HCT116 (cell line): ENCODE results near the gene CSNK1G1.

Source experiments
- ELF1 ChIP-seq: IDR thresholded peaks from 2 replicates; pipeline ENCODE4 v1.6.1; 2012; ENCODE audit warnings: low read depth, borderline replicate concordance
- EZH2 ChIP-seq: fragments of 200-600 bp; sonication (generic); IDR thresholded peaks from 2 replicates; pipeline ENCODE4 v1.6.1; 2017; ENCODE audit warnings: antibody characterized with exemption, mixed run types
- EZH2phosphoT487 ChIP-seq: fragments of 200-600 bp; IDR thresholded peaks from 2 replicates; pipeline ENCODE4 v1.6.1; 2018; ENCODE audit warnings: antibody characterized with exemption, borderline replicate concordance
- JUND ChIP-seq: IDR thresholded peaks from 2 replicates; pipeline ENCODE4 v1.6.1; 2012
- POLR2A ChIP-seq: IDR thresholded peaks from 2 replicates; pipeline ENCODE4 v1.7.0; 2011; ENCODE audit warnings: borderline replicate concordance; ENCODE audit not compliant: insufficient read depth, insufficient read length; ENCODE audit errors: extremely low read depth
- POLR2AphosphoS5 ChIP-seq: IDR thresholded peaks from 2 replicates; pipeline ENCODE4 v1.6.1; 2011; ENCODE audit warnings: mild to moderate bottlenecking, low read depth, low read length, moderate library complexity
- RAD21 ChIP-seq: IDR thresholded peaks from 2 replicates; pipeline ENCODE4 v1.6.1; 2012; ENCODE audit warnings: low read depth, mild to moderate bottlenecking
- SIN3A ChIP-seq: IDR thresholded peaks from 2 replicates; pipeline ENCODE4 v1.6.1; 2012; ENCODE audit warnings: low read depth
- YY1 ChIP-seq: IDR thresholded peaks from 2 replicates; pipeline ENCODE4 v1.6.1; 2011; ENCODE audit warnings: low read length, low read depth, moderate library complexity, mild to moderate bottlenecking; ENCODE audit not compliant: insufficient replicate concordance; ENCODE audit errors: extremely low read depth
- TF ChIP-seq, protein P1 (sequence below), 3 experiments: fragments of 200-600 bp in 1 of 3; sonication (generic) in 1 of 3; IDR thresholded peaks in 2 of 3; conservative IDR thresholded peaks in 1 of 3; 2 replicates each; pipeline ENCODE4 v1.5.1; 2012 to 2017; ENCODE audit warnings: low read depth in 2 of 3, low read length in 2 of 3, antibody characterized with exemption in 1 of 3, borderline replicate concordance in 1 of 3, control low read depth in 1 of 3, mild to moderate bottlenecking in 1 of 3, mixed read lengths in 1 of 3, mixed run types in 1 of 3, moderate library complexity in 1 of 3; ENCODE audit not compliant: insufficient read depth in 1 of 3
- TF ChIP-seq, protein P2 (sequence below): IDR thresholded peaks from 2 replicates; pipeline ENCODE4 v1.6.1; 2012
- TF ChIP-seq, protein P3 (sequence below): IDR thresholded peaks from 2 replicates; pipeline ENCODE4 v1.6.1; 2012
- TF ChIP-seq, protein P4 (sequence below): IDR thresholded peaks from 2 replicates; pipeline ENCODE4 v1.6.1; 2012; ENCODE audit warnings: low read depth
- TF ChIP-seq, protein P5 (sequence below): IDR thresholded peaks from 2 replicates; pipeline ENCODE4 v1.6.1; 2011; ENCODE audit warnings: mild to moderate bottlenecking, low read length, moderate library complexity; ENCODE audit not compliant: insufficient replicate concordance; ENCODE audit errors: extremely low read depth

DNA sequence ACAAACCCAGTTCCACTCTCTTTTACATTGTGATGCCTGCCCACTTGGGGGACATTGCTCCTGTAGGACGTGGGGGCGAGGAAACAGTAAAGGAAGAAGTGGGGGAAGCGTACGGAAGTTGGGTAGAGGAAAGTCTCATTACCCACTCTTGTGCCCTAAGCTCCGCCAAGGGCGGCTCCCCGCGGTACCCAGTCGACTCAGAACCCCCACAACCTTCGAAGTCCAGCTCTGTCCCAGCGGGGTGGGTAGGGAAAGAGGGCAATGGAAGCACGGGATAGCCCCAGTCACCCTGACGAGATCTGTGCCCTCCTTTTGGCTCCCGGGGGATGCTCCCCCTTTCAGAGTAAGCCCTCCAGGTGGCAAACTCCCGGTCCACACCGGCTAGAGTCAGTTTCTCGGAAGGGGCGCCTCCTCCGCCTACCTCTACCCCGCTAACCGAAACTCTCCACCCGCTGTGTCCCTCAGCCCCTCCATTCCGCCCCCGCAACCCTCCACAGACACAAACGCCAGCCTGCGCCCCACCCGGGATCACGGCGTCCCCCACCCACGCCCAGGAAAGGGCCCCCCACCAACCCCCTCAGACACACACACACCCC is 527 bp downstream of the CSNK1G1 start:
- TF ChIP-seq, protein P1, sequence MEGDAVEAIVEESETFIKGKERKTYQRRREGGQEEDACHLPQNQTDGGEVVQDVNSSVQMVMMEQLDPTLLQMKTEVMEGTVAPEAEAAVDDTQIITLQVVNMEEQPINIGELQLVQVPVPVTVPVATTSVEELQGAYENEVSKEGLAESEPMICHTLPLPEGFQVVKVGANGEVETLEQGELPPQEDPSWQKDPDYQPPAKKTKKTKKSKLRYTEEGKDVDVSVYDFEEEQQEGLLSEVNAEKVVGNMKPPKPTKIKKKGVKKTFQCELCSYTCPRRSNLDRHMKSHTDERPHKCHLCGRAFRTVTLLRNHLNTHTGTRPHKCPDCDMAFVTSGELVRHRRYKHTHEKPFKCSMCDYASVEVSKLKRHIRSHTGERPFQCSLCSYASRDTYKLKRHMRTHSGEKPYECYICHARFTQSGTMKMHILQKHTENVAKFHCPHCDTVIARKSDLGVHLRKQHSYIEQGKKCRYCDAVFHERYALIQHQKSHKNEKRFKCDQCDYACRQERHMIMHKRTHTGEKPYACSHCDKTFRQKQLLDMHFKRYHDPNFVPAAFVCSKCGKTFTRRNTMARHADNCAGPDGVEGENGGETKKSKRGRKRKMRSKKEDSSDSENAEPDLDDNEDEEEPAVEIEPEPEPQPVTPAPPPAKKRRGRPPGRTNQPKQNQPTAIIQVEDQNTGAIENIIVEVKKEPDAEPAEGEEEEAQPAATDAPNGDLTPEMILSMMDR (IDR thresholded peaks at IDR 0.05 in 2 of 3, conservative IDR thresholded peaks at IDR 0.05 in 1 of 3; ENCODE audit: borderline replicate concordance in 1 of 3, insufficient read depth in 1 of 3, low read depth in 2 of 3, low read length in 2 of 3) = no peak
- TF ChIP-seq RAD21 (no peak), ELF1 (no peak), EZH2 (no peak), POLR2A (no peak), YY1 (no peak), POLR2AphosphoS5 (no peak), SIN3A (no peak), EZH2phosphoT487 (no peak), JUND (no peak)
- TF ChIP-seq, protein P2, sequence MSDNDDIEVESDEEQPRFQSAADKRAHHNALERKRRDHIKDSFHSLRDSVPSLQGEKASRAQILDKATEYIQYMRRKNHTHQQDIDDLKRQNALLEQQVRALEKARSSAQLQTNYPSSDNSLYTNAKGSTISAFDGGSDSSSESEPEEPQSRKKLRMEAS = no peak
- TF ChIP-seq, protein P3, sequence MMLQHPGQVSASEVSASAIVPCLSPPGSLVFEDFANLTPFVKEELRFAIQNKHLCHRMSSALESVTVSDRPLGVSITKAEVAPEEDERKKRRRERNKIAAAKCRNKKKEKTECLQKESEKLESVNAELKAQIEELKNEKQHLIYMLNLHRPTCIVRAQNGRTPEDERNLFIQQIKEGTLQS = no peak
- TF ChIP-seq, protein P4, sequence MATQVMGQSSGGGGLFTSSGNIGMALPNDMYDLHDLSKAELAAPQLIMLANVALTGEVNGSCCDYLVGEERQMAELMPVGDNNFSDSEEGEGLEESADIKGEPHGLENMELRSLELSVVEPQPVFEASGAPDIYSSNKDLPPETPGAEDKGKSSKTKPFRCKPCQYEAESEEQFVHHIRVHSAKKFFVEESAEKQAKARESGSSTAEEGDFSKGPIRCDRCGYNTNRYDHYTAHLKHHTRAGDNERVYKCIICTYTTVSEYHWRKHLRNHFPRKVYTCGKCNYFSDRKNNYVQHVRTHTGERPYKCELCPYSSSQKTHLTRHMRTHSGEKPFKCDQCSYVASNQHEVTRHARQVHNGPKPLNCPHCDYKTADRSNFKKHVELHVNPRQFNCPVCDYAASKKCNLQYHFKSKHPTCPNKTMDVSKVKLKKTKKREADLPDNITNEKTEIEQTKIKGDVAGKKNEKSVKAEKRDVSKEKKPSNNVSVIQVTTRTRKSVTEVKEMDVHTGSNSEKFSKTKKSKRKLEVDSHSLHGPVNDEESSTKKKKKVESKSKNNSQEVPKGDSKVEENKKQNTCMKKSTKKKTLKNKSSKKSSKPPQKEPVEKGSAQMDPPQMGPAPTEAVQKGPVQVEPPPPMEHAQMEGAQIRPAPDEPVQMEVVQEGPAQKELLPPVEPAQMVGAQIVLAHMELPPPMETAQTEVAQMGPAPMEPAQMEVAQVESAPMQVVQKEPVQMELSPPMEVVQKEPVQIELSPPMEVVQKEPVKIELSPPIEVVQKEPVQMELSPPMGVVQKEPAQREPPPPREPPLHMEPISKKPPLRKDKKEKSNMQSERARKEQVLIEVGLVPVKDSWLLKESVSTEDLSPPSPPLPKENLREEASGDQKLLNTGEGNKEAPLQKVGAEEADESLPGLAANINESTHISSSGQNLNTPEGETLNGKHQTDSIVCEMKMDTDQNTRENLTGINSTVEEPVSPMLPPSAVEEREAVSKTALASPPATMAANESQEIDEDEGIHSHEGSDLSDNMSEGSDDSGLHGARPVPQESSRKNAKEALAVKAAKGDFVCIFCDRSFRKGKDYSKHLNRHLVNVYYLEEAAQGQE = no peak
- TF ChIP-seq, protein P5, sequence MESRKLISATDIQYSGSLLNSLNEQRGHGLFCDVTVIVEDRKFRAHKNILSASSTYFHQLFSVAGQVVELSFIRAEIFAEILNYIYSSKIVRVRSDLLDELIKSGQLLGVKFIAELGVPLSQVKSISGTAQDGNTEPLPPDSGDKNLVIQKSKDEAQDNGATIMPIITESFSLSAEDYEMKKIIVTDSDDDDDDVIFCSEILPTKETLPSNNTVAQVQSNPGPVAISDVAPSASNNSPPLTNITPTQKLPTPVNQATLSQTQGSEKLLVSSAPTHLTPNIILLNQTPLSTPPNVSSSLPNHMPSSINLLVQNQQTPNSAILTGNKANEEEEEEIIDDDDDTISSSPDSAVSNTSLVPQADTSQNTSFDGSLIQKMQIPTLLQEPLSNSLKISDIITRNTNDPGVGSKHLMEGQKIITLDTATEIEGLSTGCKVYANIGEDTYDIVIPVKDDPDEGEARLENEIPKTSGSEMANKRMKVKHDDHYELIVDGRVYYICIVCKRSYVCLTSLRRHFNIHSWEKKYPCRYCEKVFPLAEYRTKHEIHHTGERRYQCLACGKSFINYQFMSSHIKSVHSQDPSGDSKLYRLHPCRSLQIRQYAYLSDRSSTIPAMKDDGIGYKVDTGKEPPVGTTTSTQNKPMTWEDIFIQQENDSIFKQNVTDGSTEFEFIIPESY = no peak
